ENCODE results near the gene IRX4.

IRX4 gene

DNA sequence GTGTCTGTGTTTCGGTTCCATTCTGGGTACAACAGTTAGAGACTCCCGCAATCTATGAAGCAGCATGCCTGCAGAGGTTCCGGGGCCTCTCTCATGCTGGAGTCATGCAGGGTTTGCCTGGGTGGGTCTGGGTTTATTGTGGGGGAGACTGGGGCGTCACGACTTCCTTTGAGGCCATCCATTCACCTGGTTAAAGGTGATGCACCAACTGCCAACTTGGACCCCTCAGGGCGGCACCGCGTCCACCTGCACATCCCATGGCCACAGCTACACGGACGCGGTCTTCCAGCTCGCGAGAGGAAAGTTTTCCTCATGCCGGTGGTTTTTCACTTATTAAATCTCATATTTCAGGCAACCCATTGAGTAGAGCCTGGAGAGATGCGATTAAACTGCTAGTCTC, 30.9 kb upstream of the IRX4 start:
- no peak for DNase-seq (ENCODE audit: low spot score)

DNA sequence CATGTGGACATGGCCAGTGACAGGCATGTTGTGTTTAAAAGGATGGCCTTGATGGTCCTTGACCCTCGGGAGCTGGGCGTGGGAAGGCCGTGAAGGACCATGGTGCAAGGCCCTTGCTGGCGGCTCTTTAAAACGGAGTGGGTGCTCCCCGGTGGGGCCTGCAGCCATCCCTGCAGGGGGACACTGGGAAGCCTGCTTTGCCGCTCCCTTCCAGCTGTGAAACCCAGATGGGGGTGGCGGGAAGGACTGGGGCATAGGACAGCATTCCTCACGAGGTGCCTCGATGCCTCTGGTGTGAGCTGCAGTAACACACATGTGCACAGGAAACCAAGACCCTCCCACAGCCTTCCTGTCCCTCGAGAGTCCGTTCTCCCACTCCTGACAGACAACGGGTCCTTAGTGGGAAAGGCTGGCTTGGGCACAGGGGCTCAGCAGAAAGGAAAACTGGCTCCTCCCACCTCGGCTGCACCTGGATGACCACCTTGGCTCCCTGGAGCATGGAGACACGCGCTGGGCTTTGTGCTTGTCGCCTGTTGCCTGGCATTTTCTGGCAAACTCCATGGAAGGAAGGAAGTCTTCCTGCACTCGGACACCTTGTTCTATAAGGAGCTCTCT, 30.3 kb upstream of the IRX4 start:
- no peak for DNase-seq (ENCODE audit: low spot score)

DNA sequence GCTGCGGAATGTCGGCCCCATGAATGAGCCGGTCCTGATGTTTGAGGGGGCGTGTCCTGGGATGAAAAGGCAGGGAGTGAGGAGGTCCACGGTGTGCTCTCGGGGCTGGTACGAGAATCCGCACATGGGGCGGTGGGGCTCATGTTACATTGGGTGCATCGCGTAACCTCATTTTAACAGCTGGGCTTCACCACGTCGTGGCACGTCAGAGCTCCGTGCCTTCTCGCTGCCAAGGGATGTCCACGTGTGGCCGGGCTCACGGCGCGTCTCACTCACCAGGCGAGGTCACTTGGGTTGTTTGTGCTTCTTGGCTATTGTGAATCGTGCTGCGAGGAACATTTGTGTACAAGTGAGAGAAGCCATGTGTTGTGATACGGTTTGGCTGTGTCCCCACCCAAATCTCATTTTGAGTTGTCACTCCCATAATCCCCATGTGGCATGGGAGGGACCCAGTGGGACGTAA, 29.1 kb upstream of the IRX4 start:
- no peak for DNase-seq (ENCODE audit: low spot score)

DNA sequence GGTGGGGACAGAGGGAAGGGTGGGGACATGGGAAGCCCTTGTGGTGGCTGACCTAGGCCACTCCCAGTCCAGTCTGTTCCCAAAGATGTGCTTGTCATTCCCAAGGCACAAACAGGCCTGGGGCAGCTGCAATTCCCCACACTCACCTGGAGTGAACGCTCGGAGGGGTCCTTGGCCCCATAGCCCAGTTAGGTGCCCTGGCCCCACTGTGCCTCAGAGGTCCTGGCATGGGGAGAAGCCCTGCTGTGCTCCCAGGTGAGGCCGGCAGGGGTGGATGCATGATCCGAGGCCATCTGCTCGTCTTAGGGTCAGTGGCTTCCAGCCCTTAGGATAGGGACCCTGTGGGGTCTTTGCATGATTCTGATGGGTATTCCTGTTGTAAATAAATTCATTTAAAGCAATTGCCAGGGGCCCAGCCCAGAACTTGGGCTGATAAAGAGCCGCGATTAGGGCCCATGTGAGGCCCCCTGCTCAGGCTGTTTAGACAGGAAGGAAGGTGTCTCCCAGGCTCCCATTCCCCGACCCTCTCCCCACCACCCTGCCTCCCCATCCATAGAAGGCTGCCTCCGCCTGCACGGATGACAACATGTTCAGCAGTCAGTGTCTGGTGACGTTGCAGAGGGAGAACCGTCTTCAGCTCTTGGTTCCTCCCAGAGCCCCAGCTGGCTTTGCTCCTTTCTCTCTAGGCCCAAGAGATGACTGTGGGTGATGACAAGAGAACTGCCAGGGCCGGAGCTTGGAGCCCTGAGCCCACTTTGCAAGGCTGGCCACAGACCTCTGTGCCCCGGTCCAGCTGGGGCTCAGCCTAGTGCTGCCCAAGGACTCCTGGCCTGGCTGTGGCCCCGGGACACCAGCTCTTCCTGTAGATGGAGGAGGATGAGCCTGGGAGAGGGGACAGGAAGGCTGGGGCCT, 28.4 kb upstream of the IRX4 start:
- peak; percentile 60 for DNase-seq (ENCODE audit: low spot score)

- DNase-seq (ENCODE audit: low spot score) = peak; percentile 48
These were observed 27.5 kb upstream of the IRX4 start for GRCh38 chr5:1910081-1910760.

DNA sequence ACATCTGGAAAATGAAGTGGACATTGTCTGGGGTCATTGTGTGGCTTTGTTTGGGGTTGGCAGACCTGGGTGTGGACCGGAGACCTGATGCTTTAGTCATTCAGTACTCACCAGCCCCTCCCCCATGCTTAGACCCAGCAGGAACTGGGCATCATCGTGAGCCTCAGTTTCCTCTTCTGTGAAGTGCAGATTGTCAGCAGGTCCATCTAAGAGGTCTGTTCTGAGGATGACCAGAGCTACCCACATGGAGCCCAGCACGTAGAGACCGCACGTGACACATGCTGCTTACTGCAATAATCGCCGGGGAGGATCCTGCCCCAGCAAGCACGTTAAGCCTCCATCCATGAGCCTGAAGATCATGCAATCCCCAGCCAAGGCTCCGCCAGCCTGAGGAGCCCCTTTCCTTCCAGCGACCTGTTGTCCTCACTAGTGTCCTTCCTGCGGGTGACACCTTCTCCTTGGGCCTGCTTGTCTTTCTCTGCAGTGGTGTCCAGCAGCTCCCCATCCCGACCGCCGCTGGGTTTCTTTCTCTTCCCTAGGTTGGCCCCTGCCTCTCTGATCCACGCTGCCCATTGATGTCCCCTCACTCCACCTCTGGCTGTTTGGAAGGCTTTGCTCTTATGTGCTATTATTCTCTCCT, 26.7 kb upstream of the IRX4 start:
- no peak for DNase-seq (ENCODE audit: low spot score)

GRCh38 chr5:1908931-1909330, 26.2 kb upstream of the IRX4 start:
- DNase-seq (ENCODE audit: low spot score) = no peak

- peak; percentile 42 for DNase-seq (ENCODE audit: low spot score)
These were observed 24.9 kb upstream of the IRX4 start for GRCh38 chr5:1907616-1908015.

GRCh38 chr5:1905108-1905507, 22.4 kb upstream of the IRX4 start:
- DNase-seq (ENCODE audit: low spot score) = no peak

DNA sequence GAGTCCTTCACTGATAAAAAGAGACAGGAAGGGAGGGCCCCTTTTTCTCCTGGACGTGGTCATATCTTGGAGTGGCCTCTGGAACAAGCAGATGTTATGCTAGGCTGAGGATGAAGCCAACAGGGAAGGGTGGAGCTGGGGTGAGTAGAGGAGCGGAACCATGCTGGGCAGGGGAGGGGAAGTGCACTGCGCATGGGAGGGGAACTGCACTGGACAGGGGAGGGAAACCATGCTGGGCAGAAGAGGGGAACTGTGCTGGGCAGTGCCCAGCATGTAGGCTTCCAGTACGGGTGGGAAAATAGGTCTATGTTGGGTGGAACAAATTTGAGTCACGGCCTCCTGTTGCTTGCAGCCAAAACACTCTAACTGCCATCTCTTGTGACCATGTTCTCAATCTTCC, 19.3 kb upstream of the IRX4 start:
- DNase-seq (ENCODE audit: low spot score) = no peak

DNA sequence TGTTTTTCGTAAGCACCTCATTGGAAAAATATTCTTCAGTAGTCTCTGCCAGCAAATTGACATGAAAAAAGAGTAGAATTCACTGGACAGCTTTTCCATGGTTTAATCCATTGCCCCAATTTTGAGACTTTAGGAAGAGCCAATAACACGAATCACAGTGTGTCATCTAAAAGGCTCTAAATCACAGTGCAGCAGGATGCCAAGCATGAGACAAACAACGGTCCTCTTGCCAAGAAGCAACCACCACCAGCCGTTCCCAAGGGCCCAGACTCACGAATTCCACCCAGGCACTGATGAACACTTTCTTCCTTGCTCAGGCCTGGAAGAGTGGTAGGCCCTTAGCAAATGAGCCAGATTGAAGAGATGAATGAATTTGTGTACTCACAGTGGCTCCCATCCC, 18.3 kb upstream of the IRX4 start:
- no peak for DNase-seq (ENCODE audit: low spot score)

- no peak for DNase-seq (ENCODE audit: low spot score)
These were observed 16.5 kb upstream of the IRX4 start for GRCh38 chr5:1899201-1899600.

DNA sequence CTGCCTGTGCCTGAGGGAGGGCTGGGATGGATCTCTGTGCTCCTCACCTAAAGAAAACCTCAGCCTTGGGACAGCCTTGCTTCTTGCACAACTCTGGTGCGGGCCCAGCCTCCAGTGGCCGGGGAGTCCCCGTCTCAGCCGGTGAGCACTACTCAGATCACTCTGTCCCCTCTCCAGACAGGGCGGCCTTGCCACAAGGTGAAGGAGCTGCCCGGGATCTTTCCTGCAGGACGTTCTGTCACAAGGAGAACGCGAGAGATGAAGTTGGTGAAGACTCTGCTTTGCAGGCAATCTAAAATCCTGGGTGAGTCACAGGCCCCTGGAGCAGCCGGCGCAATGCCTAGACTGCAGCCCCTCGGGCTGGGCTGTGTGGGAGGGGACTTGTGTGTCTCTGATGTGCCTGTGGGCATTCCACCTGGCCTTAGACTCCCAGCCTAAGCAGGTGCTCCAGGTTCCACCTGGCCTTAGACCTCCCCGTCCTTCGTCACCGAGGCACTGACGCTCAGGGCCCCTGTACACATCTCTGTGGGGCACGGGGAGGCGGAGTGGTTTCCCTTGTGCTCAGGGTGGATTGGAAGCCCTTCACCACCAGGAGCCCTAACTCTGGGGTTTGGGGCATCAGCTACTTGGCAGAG, 15.2 kb upstream of the IRX4 start:
- no peak for DNase-seq (ENCODE audit: low spot score)

DNA sequence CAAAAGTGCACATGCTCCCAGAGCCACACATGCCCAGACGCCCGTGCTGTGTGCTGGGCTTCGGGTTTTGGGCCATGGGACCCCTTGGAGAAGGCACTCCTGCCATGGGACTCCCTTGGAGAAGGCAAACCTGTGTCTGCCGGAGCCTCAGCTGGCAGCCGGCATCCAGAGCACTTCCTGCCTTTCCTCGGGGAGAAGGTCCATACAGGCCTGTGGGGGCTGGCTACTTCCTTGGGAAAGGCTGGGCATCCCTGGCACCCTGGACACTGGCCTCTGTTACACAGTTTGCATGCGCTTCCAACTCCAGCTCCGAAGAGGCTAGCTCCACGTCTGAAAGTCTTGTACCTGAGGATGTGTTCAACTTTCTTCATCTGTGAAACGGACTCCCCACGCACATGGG, 14.7 kb upstream of the IRX4 start:
- DNase-seq (ENCODE audit: low spot score) = no peak

DNA sequence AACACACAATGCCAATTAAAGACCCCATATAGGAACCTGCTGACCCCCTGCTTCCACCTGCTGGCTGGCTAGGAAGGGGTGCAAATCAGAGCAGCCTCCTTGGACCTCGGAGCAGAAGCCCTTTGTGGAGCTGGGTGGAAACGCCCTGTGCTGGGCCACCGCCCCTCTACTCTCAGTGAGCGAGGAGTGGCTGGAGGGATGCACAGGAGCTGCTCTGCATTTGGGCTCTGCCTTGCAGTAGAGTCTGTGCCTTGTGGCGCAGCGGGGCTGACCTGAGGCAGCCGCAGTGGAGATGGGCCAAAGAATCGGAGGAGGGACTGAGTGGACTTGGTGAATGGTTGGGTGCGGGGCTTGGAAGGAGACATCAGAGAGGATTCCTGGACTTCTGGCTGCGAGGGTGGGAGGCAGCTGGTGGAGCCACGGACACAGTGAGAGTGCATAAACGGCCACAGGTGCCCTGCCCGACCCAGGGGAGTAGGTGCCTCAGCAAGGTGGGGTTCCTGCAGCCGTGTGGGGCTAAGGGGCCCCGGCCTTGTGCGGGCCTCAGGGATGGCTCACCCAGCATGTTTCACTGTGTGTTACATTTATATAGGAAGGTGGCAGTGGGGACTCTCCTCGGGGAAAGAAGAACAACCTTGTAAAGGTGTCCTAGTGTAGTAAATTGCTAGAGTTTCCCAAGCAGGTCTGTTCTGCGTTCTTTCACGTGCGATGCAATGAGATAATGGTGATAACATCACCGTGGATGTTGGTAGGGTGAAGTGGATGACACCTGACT, 14.1 kb upstream of the IRX4 start:
- DNase-seq (ENCODE audit: low spot score) = no peak

DNA sequence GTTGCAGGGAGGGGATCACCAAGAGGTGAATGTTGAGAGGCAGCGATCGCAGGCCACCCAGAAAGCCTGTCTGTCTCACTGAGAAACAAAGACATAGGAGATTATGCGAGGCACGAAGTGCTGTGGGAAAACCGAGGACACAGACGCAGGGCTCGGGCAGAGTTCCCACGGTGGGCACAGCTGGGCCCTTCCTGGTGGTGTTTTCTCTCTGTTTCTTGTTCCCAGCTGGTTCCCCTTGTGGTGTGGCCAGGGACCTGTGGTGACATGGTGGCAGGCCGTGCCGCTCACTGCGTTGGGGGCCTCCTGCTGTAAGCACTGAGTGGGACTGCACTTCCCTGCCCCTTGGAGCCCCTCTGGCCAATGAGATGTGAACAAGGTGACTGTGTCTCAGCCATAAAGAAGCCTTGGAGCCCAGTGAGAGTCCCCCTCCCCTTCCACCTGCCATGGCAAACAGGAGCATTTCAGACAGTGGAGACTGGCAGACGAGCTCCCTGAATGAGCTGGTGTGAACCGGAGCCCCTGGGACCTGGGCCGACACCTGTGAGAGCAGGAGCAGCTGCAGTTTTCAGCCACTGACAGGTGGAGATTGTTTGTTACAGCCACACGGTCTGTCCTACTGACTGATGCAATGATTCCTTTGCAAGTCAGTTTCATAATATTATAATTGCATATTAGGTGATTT, 13.2 kb upstream of the IRX4 start:
- DNase-seq (ENCODE audit: low spot score) = no peak

- DNase-seq (ENCODE audit: low spot score) = no peak
These were observed 11.5 kb upstream of the IRX4 start for GRCh38 chr5:1894243-1894642.

- no peak for DNase-seq (ENCODE audit: low spot score)
These were observed 11.0 kb upstream of the IRX4 start for GRCh38 chr5:1893754-1894153.

GRCh38 chr5:1892685-1893445, 10.1 kb upstream of the IRX4 start:
- DNase-seq (ENCODE audit: low spot score) = no peak

DNA sequence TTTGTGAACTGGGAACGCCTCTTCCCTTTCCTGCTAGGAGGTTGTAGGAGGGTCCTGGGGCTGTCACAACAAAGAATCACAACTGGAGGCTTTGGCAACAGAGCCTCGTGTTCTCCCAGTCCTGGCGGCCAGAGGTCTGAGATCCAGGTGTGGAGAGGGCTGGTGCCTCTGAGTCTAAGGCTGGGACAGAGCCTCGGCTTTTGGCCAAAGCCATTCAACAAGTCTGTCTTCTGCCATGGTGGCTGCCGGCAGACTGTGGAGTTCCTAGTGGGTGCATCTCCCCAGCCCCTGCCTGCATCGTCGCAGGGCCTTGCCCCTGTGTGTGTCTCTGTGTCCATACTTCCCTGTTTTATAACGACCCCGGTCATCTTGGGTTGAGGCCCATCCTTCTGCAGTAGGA, 9.5 kb upstream of the IRX4 start:
- DNase-seq (ENCODE audit: low spot score) = no peak

All from left forelimb (tissue), 1 donor.